Parathyroid adenoma (tissue), 2 donors: Measurements from ENCODE around the gene PERM1.

Experiments
- H2AFZ ChIP-seq: fragments of 300-600 bp; sonication (generic); one replicate; pipeline ENCODE4 v1.7.0; 2017; ENCODE audit warnings: antibody characterized with exemption, mild to moderate bottlenecking
- H3K27ac ChIP-seq: fragments of 300-600 bp; sonication (generic); one replicate; pipeline ENCODE4 v1.7.0; 2017
- H3K27me3 ChIP-seq: fragments of 300-600 bp; sonication (generic); one replicate; pipeline ENCODE4 v1.7.0; 2017; ENCODE audit warnings: low read length; ENCODE audit not compliant: control insufficient read depth, insufficient read depth
- H3K36me3 ChIP-seq: fragments of 300-600 bp; sonication (generic); one replicate; pipeline ENCODE4 v1.7.0; 2017; ENCODE audit warnings: low read length; ENCODE audit not compliant: control insufficient read depth, insufficient read depth
- H3K4me1 ChIP-seq: fragments of 300-600 bp; sonication (generic); one replicate; pipeline ENCODE4 v1.7.0; 2017; ENCODE audit warnings: control low read depth
- H3K4me2 ChIP-seq: fragments of 300-600 bp; sonication (generic); one replicate; pipeline ENCODE4 v1.7.0; 2017; ENCODE audit warnings: low read length
- H3K4me3 ChIP-seq: fragments of 300-600 bp; sonication (generic); one replicate; pipeline ENCODE4 v1.7.0; 2017; ENCODE audit warnings: low read depth, low read length
- H3K79me2 ChIP-seq: fragments of 300-600 bp; sonication (generic); one replicate; pipeline ENCODE4 v1.7.0; 2017; ENCODE audit warnings: control low read depth
- H3K9ac ChIP-seq: fragments of 300-600 bp; sonication (generic); one replicate; pipeline ENCODE4 v1.7.0; 2017; ENCODE audit warnings: mild to moderate bottlenecking
- H3K9me3 ChIP-seq: fragments of 300-600 bp; sonication (generic); one replicate; pipeline ENCODE4 v1.7.0; 2017; ENCODE audit warnings: low read length; ENCODE audit not compliant: control insufficient read depth
- CTCF ChIP-seq: fragments of 300-600 bp; sonication (generic); IDR thresholded peaks from one replicate; pipeline ENCODE4 v1.7.0; 2017; ENCODE audit warnings: antibody characterized with exemption, mild to moderate bottlenecking
- donor health status: primary hyperparathyroidism.

The PERM1 gene

GRCh38 chr1:975896-976683 is 5.8 kb downstream of the PERM1 start:
- Histone ChIP-seq H3K4me1 (no peaks in the 10 kb centered on the region), H3K4me3 (peak overlapping the region; percentile 51), H3K4me2 (peak overlapping the region; percentile 81), H3K9ac (no peak overlapping the region), H3K27me3 (no peaks in the 10 kb centered on the region), H3K79me2 (no peaks in the 10 kb centered on the region), H3K9me3 (no peaks in the 10 kb centered on the region), H3K27ac (no peak overlapping the region), H2AFZ (no peak overlapping the region), H3K36me3 (no peaks in the 10 kb centered on the region)
- TF ChIP-seq CTCF, result peak; percentile 42

- no peaks in the 10 kb centered on the region for H3K27me3 ChIP-seq
- no peak for TF ChIP-seq CTCF
- peak overlapping the region; percentile 81 for H3K4me2 ChIP-seq
- H2AFZ ChIP-seq, result no peak overlapping the region
- no peak overlapping the region for H3K4me3 ChIP-seq
- H3K9ac ChIP-seq, result no peak overlapping the region
- no peaks in the 10 kb centered on the region for H3K36me3 ChIP-seq
- H3K4me1 ChIP-seq, result no peaks in the 10 kb centered on the region
- H3K27ac ChIP-seq, result no peak overlapping the region
- H3K79me2 ChIP-seq, result no peaks in the 10 kb centered on the region
- H3K9me3 ChIP-seq, result no peaks in the 10 kb centered on the region
Measured at GRCh38 chr1:975365-975764, 6.5 kb downstream of the PERM1 start.

GRCh38 chr1:974687-975328 is 7.1 kb downstream of the PERM1 start:
- H3K9me3 ChIP-seq, result no peaks in the 10 kb centered on the region
- TF ChIP-seq CTCF, result no peak
- H3K27me3 ChIP-seq, result no peaks in the 10 kb centered on the region
- no peak overlapping the region for H3K27ac ChIP-seq
- H2AFZ ChIP-seq, result no peak overlapping the region
- no peaks in the 10 kb centered on the region for H3K4me1 ChIP-seq
- H3K4me3 ChIP-seq, result no peak overlapping the region
- no peaks in the 10 kb centered on the region for H3K36me3 ChIP-seq
- H3K79me2 ChIP-seq, result no peaks in the 10 kb centered on the region
- no peak overlapping the region for H3K9ac ChIP-seq
- no peak overlapping the region for H3K4me2 ChIP-seq

GRCh38 chr1:974293-974640 is 7.6 kb downstream of the PERM1 start:
- Histone ChIP-seq H3K4me2 (no peak overlapping the region), H2AFZ (no peak overlapping the region), H3K79me2 (no peaks in the 10 kb centered on the region), H3K27ac (no peak overlapping the region), H3K4me1 (no peaks in the 10 kb centered on the region), H3K4me3 (no peak overlapping the region), H3K27me3 (no peaks in the 10 kb centered on the region), H3K36me3 (no peaks in the 10 kb centered on the region), H3K9ac (no peak overlapping the region), H3K9me3 (no peaks in the 10 kb centered on the region)
- TF ChIP-seq CTCF, result no peak
